PC-3 (cell line): ENCODE measurements around the gene PAF1. TPM values are rescaled to one million over a fixed set of nuclear protein-coding genes. Genes with fewer than 3 reads are reported as not detected.
A peak's percentile ranks its signal among the peaks of the same experiment; 100 is the strongest.

Experiments
- ATAC-seq: fragments of 200-7000 bp; cut with Tn5 transposase; 2 replicates; pipeline ENCODE4 v1.9.1; 2020; ENCODE audit warnings: mild to moderate bottlenecking, moderate library complexity
- BruUV-seq: library from RNA; stranded (reverse); fragments of 400-500 nt; replicated peaks from 2 replicates; lab custom pipeline; 2021; lab: Mats Ljungman, UMichigan
- CTCF ChIA-PET: fragments of 300-600 bp; sonication (Branson Sonifier 250); formaldehyde crosslinking; loops from one replicate; lab custom pipeline; 2022; ENCODE audit warnings: antibody characterized with exemption; lab: Charles Lee
- POLR2A ChIA-PET: fragments of 300-600 bp; sonication (Branson Sonifier 250); formaldehyde crosslinking; loops from one replicate; lab custom pipeline; 2022; ENCODE audit warnings: antibody characterized with exemption; ENCODE audit not compliant: unreplicated experiment; lab: Charles Lee
- DNase-seq: peaks from one replicate; pipeline ENCODE4 v3.0.0-alpha.2; 2015
- H2AFZ ChIP-seq: fragments of 300-600 bp; sonication (generic); 2 replicates; pipeline ENCODE4 v1.6.0; 2016; ENCODE audit warnings: antibody characterized with exemption, low read length
- H3F3A ChIP-seq: fragments of 300-600 bp; sonication (generic); one replicate; pipeline ENCODE4 v1.6.0; 2017; ENCODE audit warnings: antibody characterized with exemption, low read length, control low read depth, mild to moderate bottlenecking; ENCODE audit not compliant: unreplicated experiment
- H3K27ac ChIP-seq: fragments of 300-600 bp; sonication (generic); 2 replicates; pipeline ENCODE4 v1.5.1; 2016; ENCODE audit warnings: mild to moderate bottlenecking, low read length
- H3K27me3 ChIP-seq: fragments of 300-600 bp; sonication (generic); 2 replicates; pipeline ENCODE4 v1.6.1; 2016; ENCODE audit warnings: low read length, mixed read lengths
- H3K36me3 ChIP-seq: fragments of 300-600 bp; sonication (generic); 2 replicates; pipeline ENCODE4 v1.6.1; 2016; ENCODE audit warnings: low read depth, mixed run types, low read length, mixed read lengths
- H3K4me1 ChIP-seq: fragments of 300-600 bp; sonication (generic); 2 replicates; pipeline ENCODE4 v1.5.1; 2016; ENCODE audit warnings: low read length; ENCODE audit not compliant: insufficient read depth
- H3K4me2 ChIP-seq: fragments of 300-600 bp; sonication (generic); 2 replicates; pipeline ENCODE4 v1.6.0; 2016; ENCODE audit warnings: low read length
- H3K4me3 ChIP-seq: fragments of 300-600 bp; sonication (generic); 2 replicates; pipeline ENCODE4 v1.5.1; 2016; ENCODE audit warnings: mild to moderate bottlenecking, low read length, mixed read lengths
- H3K79me2 ChIP-seq: fragments of 300-600 bp; sonication (generic); 2 replicates; pipeline ENCODE4 v1.6.1; 2017; ENCODE audit warnings: low read length, mixed read lengths
- H3K9ac ChIP-seq: fragments of 300-600 bp; sonication (generic); 2 replicates; pipeline ENCODE4 v1.6.0; 2016; ENCODE audit warnings: mild to moderate bottlenecking, low read length
- H3K9me2 ChIP-seq: fragments of 300-600 bp; sonication (generic); replicated peaks from 2 replicates; pipeline ENCODE4 v1.6.1; 2016; ENCODE audit warnings: mixed run types, low read length, mixed read lengths
- H3K9me3 ChIP-seq: fragments of 300-600 bp; sonication (generic); 2 replicates; pipeline ENCODE4 v1.6.1; 2016; ENCODE audit warnings: low read length, mixed read lengths
- H4K20me1 ChIP-seq: fragments of 300-600 bp; sonication (generic); 2 replicates; pipeline ENCODE4 v1.6.1; 2016; ENCODE audit warnings: low read length, mixed read lengths
- EZH2 ChIP-seq: fragments of 300-600 bp; sonication (generic); IDR thresholded peaks from one replicate; pipeline ENCODE4 v1.6.1; 2017; ENCODE audit warnings: antibody characterized with exemption, mild to moderate bottlenecking, low read length; ENCODE audit not compliant: unreplicated experiment
- EZH2phosphoT487 ChIP-seq: fragments of 300-600 bp; sonication (generic); IDR thresholded peaks from 2 replicates; pipeline ENCODE4 v1.6.1; 2018; ENCODE audit warnings: mild to moderate bottlenecking, antibody characterized with exemption, low read length, borderline replicate concordance
- intact Hi-C: fragments of 100-400 bp; cut with micrococcal nuclease; formaldehyde crosslinking; loops from 2 replicates; pipeline ENCODE4 v1.9.0; 2023
- total RNA-seq: library from RNA; depleted of rRNA; stranded (reverse); fragments of >200 nt; gene quantifications from 2 replicates; pipeline ENCODE4 v1.2.3, GENCODE V29; 2014
- TF ChIP-seq, protein P1 (sequence below): fragments of 300-600 bp; sonication (generic); conservative IDR thresholded peaks from 2 replicates; pipeline ENCODE4 v1.5.1; 2017; ENCODE audit warnings: antibody characterized with exemption, low read depth, mild to moderate bottlenecking, low read length

PAF1 gene
- total RNA-seq, 1 experiment from 2014 or later, result 50.7 TPM

DNA sequence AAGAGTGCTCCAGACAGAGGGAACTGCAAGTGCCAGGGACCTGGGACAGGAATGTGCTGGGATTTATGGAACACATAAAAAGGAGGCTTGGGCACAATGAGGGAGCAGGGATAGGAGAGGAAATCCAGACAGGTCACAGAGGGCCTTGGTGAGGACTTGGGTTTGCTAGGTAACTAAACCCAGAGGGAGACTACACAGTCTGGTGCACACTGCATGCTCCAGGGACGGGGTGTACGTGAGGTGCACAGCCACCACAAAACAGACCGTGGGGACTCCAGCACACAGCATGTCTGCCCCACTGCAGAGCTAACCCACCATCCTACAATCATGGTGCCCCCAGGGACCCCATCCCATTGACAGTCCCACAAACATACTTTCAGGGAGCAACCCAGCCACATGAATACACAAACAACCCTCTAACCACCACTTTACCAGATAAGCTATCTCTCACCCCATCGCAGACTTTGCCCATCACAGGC, 10.2 kb upstream of the PAF1 start:
- Histone ChIP-seq H3K4me3 (no peak overlapping the region), H3F3A (no peaks in the 10 kb centered on the region), H3K27me3 (no peaks in the 10 kb centered on the region), H3K79me2 (no peaks in the 10 kb centered on the region), H3K9me3 (no peaks in the 10 kb centered on the region), H4K20me1 (no peaks in the 10 kb centered on the region), H3K9ac (no peak overlapping the region), H3K9me2 (no peaks in the 10 kb centered on the region), H3K36me3 (no peaks in the 10 kb centered on the region), H3K27ac (peak overlapping the region; percentile 97; the same call in 1 of the 2 replicates), H2AFZ (no peak overlapping the region), H3K4me2 (no peak overlapping the region), H3K4me1 (peaks cover 45% of the 10 kb centered on the region)
- POLR2A ChIA-PET, result no interaction called here
- TF ChIP-seq, protein P1, sequence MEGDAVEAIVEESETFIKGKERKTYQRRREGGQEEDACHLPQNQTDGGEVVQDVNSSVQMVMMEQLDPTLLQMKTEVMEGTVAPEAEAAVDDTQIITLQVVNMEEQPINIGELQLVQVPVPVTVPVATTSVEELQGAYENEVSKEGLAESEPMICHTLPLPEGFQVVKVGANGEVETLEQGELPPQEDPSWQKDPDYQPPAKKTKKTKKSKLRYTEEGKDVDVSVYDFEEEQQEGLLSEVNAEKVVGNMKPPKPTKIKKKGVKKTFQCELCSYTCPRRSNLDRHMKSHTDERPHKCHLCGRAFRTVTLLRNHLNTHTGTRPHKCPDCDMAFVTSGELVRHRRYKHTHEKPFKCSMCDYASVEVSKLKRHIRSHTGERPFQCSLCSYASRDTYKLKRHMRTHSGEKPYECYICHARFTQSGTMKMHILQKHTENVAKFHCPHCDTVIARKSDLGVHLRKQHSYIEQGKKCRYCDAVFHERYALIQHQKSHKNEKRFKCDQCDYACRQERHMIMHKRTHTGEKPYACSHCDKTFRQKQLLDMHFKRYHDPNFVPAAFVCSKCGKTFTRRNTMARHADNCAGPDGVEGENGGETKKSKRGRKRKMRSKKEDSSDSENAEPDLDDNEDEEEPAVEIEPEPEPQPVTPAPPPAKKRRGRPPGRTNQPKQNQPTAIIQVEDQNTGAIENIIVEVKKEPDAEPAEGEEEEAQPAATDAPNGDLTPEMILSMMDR, result no peak
- TF ChIP-seq EZH2 (no peak), EZH2phosphoT487 (no peak)
- CTCF ChIA-PET, result no interaction called here
- ATAC-seq, result no peak
- intact Hi-C loops, result no loop called here
- BruUV-seq, result no TSS peak
- DNase-seq, result no peak

DNA sequence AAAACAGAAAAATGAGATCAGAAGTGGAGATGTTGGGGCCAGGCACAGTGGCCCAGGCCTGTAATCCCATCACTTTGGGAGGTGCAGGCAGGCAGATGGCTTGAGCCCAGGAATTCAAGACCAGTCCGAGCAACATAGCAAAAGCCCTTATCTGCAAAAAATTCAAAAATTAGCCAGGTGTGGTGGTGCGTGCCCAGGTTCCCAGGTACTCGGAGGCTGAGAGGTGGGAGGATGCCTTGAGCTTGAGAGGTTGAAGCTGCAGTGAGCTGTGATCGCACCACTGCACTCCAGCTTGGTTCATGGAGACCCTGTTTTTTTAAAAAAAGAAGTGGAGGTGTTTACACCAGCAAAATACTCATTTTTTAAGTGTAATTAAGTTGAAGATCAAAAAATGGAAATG, 9.2 kb upstream of the PAF1 start:
- intact Hi-C loops, result no loop called here
- H2AFZ ChIP-seq, result no peak overlapping the region
- TF ChIP-seq, protein P1, result no peak
- TF ChIP-seq EZH2 (no peak), EZH2phosphoT487 (no peak)
- H3K4me3 ChIP-seq, result no peak overlapping the region
- H3K9me2 ChIP-seq, result no peaks in the 10 kb centered on the region
- ATAC-seq (no peak), DNase-seq (no peak)
- ChIA-PET POLR2A (no interaction called here), CTCF (no interaction called here)
- H3K27ac ChIP-seq, result no peak overlapping the region
- H3F3A ChIP-seq, result no peaks in the 10 kb centered on the region
- H3K9ac ChIP-seq, result no peak overlapping the region
- H4K20me1 ChIP-seq, result no peaks in the 10 kb centered on the region
- H3K4me2 ChIP-seq, result no peak overlapping the region
- H3K9me3 ChIP-seq, result no peaks in the 10 kb centered on the region
- H3K27me3 ChIP-seq, result no peaks in the 10 kb centered on the region
- H3K4me1 ChIP-seq, result peaks cover 42% of the 10 kb centered on the region
- no peaks in the 10 kb centered on the region for H3K36me3 ChIP-seq
- H3K79me2 ChIP-seq, result no peaks in the 10 kb centered on the region
- no TSS peak for BruUV-seq

DNA sequence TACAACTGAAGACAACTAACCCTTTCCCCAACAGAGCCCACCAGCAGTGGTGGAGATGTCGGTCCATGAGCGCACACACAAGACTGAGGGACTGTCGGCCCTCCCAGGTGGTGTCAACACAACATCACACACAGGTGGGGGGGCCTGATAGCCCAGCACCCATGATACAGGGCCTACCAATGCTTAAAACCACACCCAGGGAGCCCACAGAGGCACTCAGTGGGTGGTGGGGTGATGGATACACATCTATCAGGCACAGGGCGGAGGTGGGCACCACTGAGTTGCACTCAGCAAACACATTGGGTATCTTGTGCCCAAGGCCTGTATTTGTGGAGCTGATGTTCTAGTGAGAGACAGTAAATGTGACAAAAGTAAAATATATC, 8.8 kb upstream of the PAF1 start:
- Histone ChIP-seq H3K9ac (no peak overlapping the region), H3K79me2 (no peaks in the 10 kb centered on the region), H3F3A (no peaks in the 10 kb centered on the region), H3K36me3 (no peaks in the 10 kb centered on the region), H4K20me1 (no peaks in the 10 kb centered on the region), H3K27me3 (no peaks in the 10 kb centered on the region), H3K4me2 (no peak overlapping the region), H3K4me1 (peaks cover 42% of the 10 kb centered on the region), H3K9me2 (no peaks in the 10 kb centered on the region), H3K27ac (no peak overlapping the region), H2AFZ (no peak overlapping the region), H3K4me3 (no peak overlapping the region), H3K9me3 (no peaks in the 10 kb centered on the region)
- no TSS peak for BruUV-seq
- no peak for DNase-seq
- no peak for ATAC-seq
- no peak for TF ChIP-seq EZH2phosphoT487
- no peak for TF ChIP-seq EZH2
- TF ChIP-seq, protein P1, result no peak
- ChIA-PET CTCF (no interaction called here), POLR2A (no interaction called here)
- intact Hi-C loops, result no loop called here
